GM13977 (cell line): ENCODE measurements around the gene ATF6.
A peak's percentile ranks its signal among the peaks of the same experiment; 100 is the strongest.

Source experiments
- DNase-seq: peaks from one replicate; pipeline ENCODE4 v3.0.0; 2012; ENCODE audit warnings: low spot score
- CTCF ChIP-seq: IDR thresholded peaks from 2 replicates; pipeline ENCODE4 v1.5.1; 2012; ENCODE audit warnings: mild to moderate bottlenecking, control low read depth; ENCODE audit not compliant: insufficient read depth; ENCODE audit errors: extremely low read depth, missing control alignments
- in situ Hi-C: fragments of 300-500 bp; cut with MboI; formaldehyde crosslinking; loops from one replicate; pipeline ENCODE4 v1.12.0; 2022; ENCODE audit warnings: low sequenced_read_pairs, low pct_unique_long_range_greater_than_20kb, mixed read lengths, inconsistent platforms; ENCODE audit not compliant: unreplicated experiment

Gene ATF6

GRCh38 chr1:161721738-161722343 is 44.3 kb upstream of the ATF6 start:
- no peak for DNase-seq
- in situ Hi-C loops = loop anchor here (25.0 kb wide), 1 partner anchor 535 kb away; the partner anchor contains the start of genes ADAMTS4 and B4GALT3
- no peak for TF ChIP-seq CTCF

DNA sequence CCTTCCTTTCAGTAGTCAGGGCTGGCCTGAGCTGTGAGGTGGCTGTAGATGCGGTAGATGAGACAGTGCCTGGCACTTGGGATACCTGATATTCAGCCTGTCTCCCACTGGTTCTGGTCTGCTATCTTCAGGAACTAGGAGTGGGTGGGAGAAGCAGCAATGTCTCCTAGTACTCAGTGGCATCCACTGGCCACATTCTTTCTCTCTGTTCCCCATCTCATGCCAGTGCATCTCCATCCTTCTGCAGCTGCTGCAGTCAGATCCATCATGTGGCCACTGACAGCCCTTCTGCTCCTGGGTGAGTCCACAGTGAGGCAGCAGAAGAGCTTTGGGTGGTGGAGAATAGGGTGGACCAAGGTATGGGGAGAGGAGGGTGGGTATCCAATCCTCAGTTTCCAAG is 43.7 kb upstream of the ATF6 start:
- no peak for DNase-seq
- in situ Hi-C loops = loop anchor here (25.0 kb wide), 1 partner anchor 535 kb away; the partner anchor contains the start of genes ADAMTS4 and B4GALT3
- TF ChIP-seq CTCF = no peak

GRCh38 chr1:161723459-161724141 is 42.5 kb upstream of the ATF6 start:
- in situ Hi-C loops = loop anchor here (25.0 kb wide), 1 partner anchor 536 kb away; the partner anchor contains the start of genes ADAMTS4 and B4GALT3
- DNase-seq = no peak
- TF ChIP-seq CTCF = no peak

DNA sequence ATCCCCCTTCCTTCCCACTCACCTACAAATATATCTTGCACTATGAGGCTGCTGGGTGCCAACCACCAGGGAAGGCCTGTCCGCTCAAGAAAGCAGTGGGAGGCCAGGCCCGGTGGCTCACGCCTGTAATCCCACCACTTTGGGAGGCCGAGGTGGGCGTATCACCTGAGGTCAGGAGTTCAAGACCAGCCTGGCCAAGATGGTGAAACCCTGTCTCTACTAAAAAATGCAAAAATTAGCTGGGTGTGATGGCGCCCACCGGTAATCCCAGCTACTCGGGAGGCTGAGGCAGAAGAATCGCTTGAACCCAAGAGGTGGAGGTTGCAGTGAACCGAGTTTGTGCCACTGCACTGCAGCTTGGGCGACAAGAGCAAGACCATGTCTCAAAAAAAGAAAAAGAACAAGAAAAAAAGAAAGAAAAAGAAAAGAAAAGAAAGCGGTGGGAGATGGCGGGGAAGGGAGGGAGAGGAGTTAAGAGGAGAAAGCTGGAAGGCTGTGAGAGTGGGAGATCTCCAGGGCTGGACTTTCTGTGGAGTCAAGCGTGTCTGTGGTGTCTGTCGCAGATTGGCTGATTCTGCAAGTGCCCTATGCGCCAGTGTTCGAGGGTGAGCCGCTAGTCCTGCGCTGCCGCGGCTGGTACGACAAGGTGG is 40.7 kb upstream of the ATF6 start:
- in situ Hi-C loops = loop anchor here (25.0 kb wide), 1 partner anchor 88 kb away; the partner anchor contains the start of gene FCGR3B
- DNase-seq = peak; percentile 22

GRCh38 chr1:161725908-161726472 is 40.1 kb upstream of the ATF6 start:
- no peak for TF ChIP-seq CTCF
- in situ Hi-C loops = loop anchor here (25.0 kb wide), 1 partner anchor 89 kb away; the partner anchor contains the start of gene FCGR3B
- peak; percentile 38 for DNase-seq

DNA sequence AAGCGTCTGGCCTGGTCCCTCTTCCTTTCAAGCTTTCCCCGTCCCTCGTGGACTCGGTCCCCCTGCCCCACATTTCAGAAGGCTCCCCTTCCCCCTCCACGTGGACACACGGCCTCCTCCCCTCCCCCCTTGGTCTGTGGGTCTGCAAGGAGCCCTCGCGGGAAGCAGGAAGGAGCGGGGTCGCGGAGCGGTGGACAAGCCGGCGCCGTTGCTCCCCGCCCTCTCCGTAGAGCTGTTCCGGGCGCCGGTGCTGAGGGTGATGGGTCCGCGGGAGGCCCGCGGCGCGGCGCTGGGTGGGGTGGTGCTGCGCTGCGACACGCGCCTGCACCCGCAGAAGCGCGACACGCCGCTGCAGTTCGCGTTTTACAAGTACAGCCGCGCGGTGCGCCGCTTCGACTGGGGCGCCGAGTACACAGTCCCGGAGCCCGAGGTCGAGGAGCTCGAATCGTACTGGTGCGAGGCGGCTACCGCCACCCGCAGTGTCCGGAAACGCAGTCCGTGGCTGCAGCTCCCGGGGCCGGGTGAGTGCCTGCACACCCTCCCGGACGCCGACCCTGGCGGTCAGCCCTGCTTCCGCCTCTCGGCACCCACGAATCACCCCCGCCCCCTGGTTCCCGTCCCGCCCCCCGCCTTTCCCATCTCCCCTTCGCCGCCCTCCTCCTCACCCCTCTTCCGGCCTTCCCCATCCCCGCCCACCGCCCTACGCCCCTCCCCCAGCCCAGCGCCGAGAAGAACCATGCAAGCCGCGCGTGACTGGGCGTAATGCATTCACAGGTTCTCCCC is 39.5 kb upstream of the ATF6 start:
- DNase-seq = peak; percentile 87
- no peak for TF ChIP-seq CTCF
- in situ Hi-C loops = loop anchor here (25.0 kb wide), 1 partner anchor 89 kb away; the partner anchor contains the start of gene FCGR3B
